Neural progenitor cell (in vitro differentiated cells): ENCODE results near the gene IL9R. TPM values are rescaled to one million over a fixed set of nuclear protein-coding genes. Genes with fewer than 3 reads are reported as not detected.
"Not testable (repeated sequence)": the region's sequence is repeated elsewhere in the genome, so short reads cannot be mapped to it uniquely, and the experiment has no call there.

ENCODE experiments used
- DNase-seq: peaks from one replicate; pipeline ENCODE4 v3.0.0-alpha.2; 2016; ENCODE audit warnings: low spot score
- H2AFZ ChIP-seq: fragments of 200-600 bp; sonication (generic); replicated peaks from 2 replicates; pipeline ENCODE4 v1.6.1; 2016; ENCODE audit warnings: antibody characterized with exemption
- H3F3A ChIP-seq: fragments of 200-600 bp; sonication (generic); 2 replicates; pipeline ENCODE4 v1.6.1; 2016; ENCODE audit warnings: antibody characterized with exemption, low read depth
- H3K27ac ChIP-seq: fragments of 200-600 bp; sonication (generic); 2 replicates; pipeline ENCODE4 v1.5.1; 2016; ENCODE audit warnings: mild to moderate bottlenecking
- H3K27me3 ChIP-seq: fragments of 200-600 bp; sonication (generic); 2 replicates; pipeline ENCODE4 v1.6.1; 2016; ENCODE audit warnings: mild to moderate bottlenecking, moderate library complexity
- H3K36me3 ChIP-seq: fragments of 200-600 bp; sonication (generic); 2 replicates; pipeline ENCODE4 v1.5.1; 2016
- H3K4me1 ChIP-seq: fragments of 200-600 bp; sonication (generic); 2 replicates; pipeline ENCODE4 v1.6.1; 2016; ENCODE audit warnings: mixed run types
- H3K4me2 ChIP-seq: fragments of 200-600 bp; sonication (generic); 2 replicates; pipeline ENCODE4 v1.6.1; 2016
- H3K4me3 ChIP-seq: fragments of 200-600 bp; sonication (generic); 2 replicates; pipeline ENCODE4 v1.5.1; 2016
- H3K79me2 ChIP-seq: fragments of 200-600 bp; sonication (generic); 2 replicates; pipeline ENCODE4 v1.6.1; 2016; ENCODE audit warnings: low read depth
- H3K9ac ChIP-seq: fragments of 200-600 bp; sonication (generic); 2 replicates; pipeline ENCODE4 v1.6.1; 2016
- H3K9me3 ChIP-seq: fragments of 200-600 bp; sonication (generic); 2 replicates; pipeline ENCODE4 v1.5.1; 2016; ENCODE audit warnings: low read depth
- H4K20me1 ChIP-seq: fragments of 200-600 bp; sonication (generic); 2 replicates; pipeline ENCODE4 v1.6.1; 2016; ENCODE audit warnings: low read depth
- H3K27ac Mint-ChIP-seq: 3 replicates; pipeline ENCODE4 v1.8.0; 2021; ENCODE audit warnings: mixed read lengths
- H3K27me3 Mint-ChIP-seq: 2 replicates; pipeline ENCODE4 v1.8.0; 2022; ENCODE audit warnings: low read depth, mild to moderate bottlenecking, inconsistent platforms, moderate library complexity, mixed read lengths; ENCODE audit not compliant: insufficient read depth
- H3K36me3 Mint-ChIP-seq: 3 replicates; pipeline ENCODE4 v1.8.0; 2021; ENCODE audit warnings: mixed read lengths
- H3K4me1 Mint-ChIP-seq: 3 replicates; pipeline ENCODE4 v1.8.0; 2021; ENCODE audit warnings: mixed read lengths
- H3K4me3 Mint-ChIP-seq: 3 replicates; pipeline ENCODE4 v1.8.0; 2021; ENCODE audit warnings: mild to moderate bottlenecking, moderate library complexity, mixed read lengths
- H3K9me3 Mint-ChIP-seq: 3 replicates; pipeline ENCODE4 v1.8.0; 2020; ENCODE audit warnings: mixed read lengths
- CTCF ChIP-seq: fragments of 200-600 bp; sonication (generic); IDR thresholded peaks from 2 replicates; pipeline ENCODE4 v1.5.1; 2017; ENCODE audit warnings: antibody characterized with exemption, mild to moderate bottlenecking
- EZH2 ChIP-seq: fragments of 200-600 bp; sonication (generic); IDR thresholded peaks from 2 replicates; pipeline ENCODE4 v1.6.1; 2017; ENCODE audit warnings: antibody characterized with exemption, mild to moderate bottlenecking, moderate library complexity
- EZH2phosphoT487 ChIP-seq: fragments of 200-600 bp; sonication (generic); IDR thresholded peaks from 2 replicates; pipeline ENCODE4 v1.6.1; 2017; ENCODE audit warnings: antibody characterized with exemption
- total RNA-seq: library from RNA; depleted of rRNA; stranded (reverse); fragments of >200 nt; gene quantifications from 2 replicates; pipeline ENCODE4 v1.2.3, GENCODE V29; 2015; ENCODE audit warnings: low replicate concordance

The IL9R gene
- total RNA-seq, 1 donor from 2014 or later = not detected

GRCh38 chrX:155998116-155998515 lies 620 bp downstream of the IL9R start:
- Mint-ChIP-seq H3K4me1 (no peaks in the 10 kb centered on the region), H3K4me3 (no peak overlapping the region), H3K36me3 (no peaks in the 10 kb centered on the region), H3K9me3 (peaks cover 12% of the 10 kb centered on the region), H3K27me3 (peaks cover 2% of the 10 kb centered on the region), H3K27ac (no peak overlapping the region)
- H3K27me3 ChIP-seq = no peaks in the 10 kb centered on the region
- H3K79me2 ChIP-seq = no peaks in the 10 kb centered on the region
- no peak overlapping the region for H3K4me3 ChIP-seq
- no peaks in the 10 kb centered on the region for H3K4me1 ChIP-seq
- H3K27ac ChIP-seq = no peak overlapping the region
- H3K36me3 ChIP-seq = no peaks in the 10 kb centered on the region
- H3K9me3 ChIP-seq = peaks cover 5% of the 10 kb centered on the region
- H2AFZ ChIP-seq = no peak overlapping the region
- H4K20me1 ChIP-seq = no peaks in the 10 kb centered on the region
- DNase-seq = no peak
- no peak overlapping the region for H3K4me2 ChIP-seq
- TF ChIP-seq EZH2 = no peak
- TF ChIP-seq CTCF = no peak
- TF ChIP-seq EZH2phosphoT487 = no peak
- no peaks in the 10 kb centered on the region for H3F3A ChIP-seq
- no peak overlapping the region for H3K9ac ChIP-seq

- H3K4me2 ChIP-seq = no peak overlapping the region
- no peaks in the 10 kb centered on the region for H3K36me3 ChIP-seq
- H3K4me3 ChIP-seq = no peak overlapping the region
- H3F3A ChIP-seq = no peaks in the 10 kb centered on the region
- no peak for TF ChIP-seq EZH2phosphoT487
- no peak for TF ChIP-seq EZH2
- TF ChIP-seq CTCF = no peak
- Mint-ChIP-seq H3K9me3 (peaks cover 13% of the 10 kb centered on the region), H3K27me3 (peaks cover 4% of the 10 kb centered on the region), H3K27ac (no peak overlapping the region), H3K4me3 (no peak overlapping the region), H3K4me1 (no peaks in the 10 kb centered on the region), H3K36me3 (no peaks in the 10 kb centered on the region)
- H3K9me3 ChIP-seq = peaks cover 5% of the 10 kb centered on the region
- H3K9ac ChIP-seq = no peak overlapping the region
- no peak overlapping the region for H2AFZ ChIP-seq
- no peak overlapping the region for H3K27ac ChIP-seq
- H3K4me1 ChIP-seq = no peaks in the 10 kb centered on the region
- no peaks in the 10 kb centered on the region for H4K20me1 ChIP-seq
- no peak for DNase-seq
- H3K27me3 ChIP-seq = no peaks in the 10 kb centered on the region
- no peaks in the 10 kb centered on the region for H3K79me2 ChIP-seq
These were observed 1.4 kb downstream of the IL9R start for GRCh38 chrX:155998761-155999510.

- not testable (repeated sequence) for H3K27me3 Mint-ChIP-seq, H3K36me3 Mint-ChIP-seq, H3K27ac ChIP-seq, H3F3A ChIP-seq, H3K79me2 ChIP-seq, H3K4me3 Mint-ChIP-seq, H3K27me3 ChIP-seq, H3K9ac ChIP-seq, H3K27ac Mint-ChIP-seq, H3K4me1 ChIP-seq, H3K4me2 ChIP-seq, H3K4me1 Mint-ChIP-seq, H3K36me3 ChIP-seq, H3K9me3 ChIP-seq, DNase-seq, H2AFZ ChIP-seq, H3K4me3 ChIP-seq, H4K20me1 ChIP-seq
- H3K9me3 Mint-ChIP-seq = peaks cover 17% of the 10 kb centered on the region
These were observed 2.3 kb downstream of the IL9R start for GRCh38 chrX:155999751-156000150.

GRCh38 chrX:156000361-156000926 lies 2.9 kb downstream of the IL9R start:
- no peaks in the 10 kb centered on the region for H3F3A ChIP-seq
- no peak overlapping the region for H2AFZ ChIP-seq
- no peak overlapping the region for H3K4me2 ChIP-seq
- no peak overlapping the region for H3K4me3 ChIP-seq
- Mint-ChIP-seq H3K4me1 (no peaks in the 10 kb centered on the region), H3K9me3 (peaks cover 21% of the 10 kb centered on the region), H3K36me3 (no peaks in the 10 kb centered on the region), H3K27ac (no peak overlapping the region), H3K27me3 (peaks cover 4% of the 10 kb centered on the region), H3K4me3 (no peak overlapping the region)
- no peaks in the 10 kb centered on the region for H3K4me1 ChIP-seq
- no peaks in the 10 kb centered on the region for H3K27me3 ChIP-seq
- no peak for TF ChIP-seq CTCF
- TF ChIP-seq EZH2phosphoT487 = no peak
- TF ChIP-seq EZH2 = no peak
- H4K20me1 ChIP-seq = no peaks in the 10 kb centered on the region
- no peaks in the 10 kb centered on the region for H3K36me3 ChIP-seq
- H3K27ac ChIP-seq = no peak overlapping the region
- no peak for DNase-seq
- peaks cover 3% of the 10 kb centered on the region for H3K9me3 ChIP-seq
- no peak overlapping the region for H3K9ac ChIP-seq
- no peaks in the 10 kb centered on the region for H3K79me2 ChIP-seq
